Stimulated activated CD8-positive, alpha-beta memory T cell treated with anti-CD3 and anti-CD28 coated beads, Interleukin-12 subunit alpha, Interleukin-12 subunit beta, amount 100 ng/mL, for 4 hours (primary cell): ENCODE data around the gene TCF4.

Experiments used
- DNase-seq: peaks from one replicate; pipeline ENCODE4 v3.0.0-alpha.2; 2020; ENCODE audit warnings: low read depth

The TCF4 gene

GRCh38 chr18:55504808-55505207 lies 83.2 kb downstream of the TCF4 start:
- no peak for DNase-seq

- DNase-seq, result no peak
Observed at GRCh38 chr18:55503167-55503820, 84.7 kb downstream of the TCF4 start.

- DNase-seq, result no peak
Observed at GRCh38 chr18:55501982-55502710, 85.8 kb downstream of the TCF4 start.

- DNase-seq, result no peak
Observed at GRCh38 chr18:55501579-55501978, 86.4 kb downstream of the TCF4 start.

GRCh38 chr18:55500316-55501086 lies 87.5 kb downstream of the TCF4 start:
- no peak for DNase-seq

DNA sequence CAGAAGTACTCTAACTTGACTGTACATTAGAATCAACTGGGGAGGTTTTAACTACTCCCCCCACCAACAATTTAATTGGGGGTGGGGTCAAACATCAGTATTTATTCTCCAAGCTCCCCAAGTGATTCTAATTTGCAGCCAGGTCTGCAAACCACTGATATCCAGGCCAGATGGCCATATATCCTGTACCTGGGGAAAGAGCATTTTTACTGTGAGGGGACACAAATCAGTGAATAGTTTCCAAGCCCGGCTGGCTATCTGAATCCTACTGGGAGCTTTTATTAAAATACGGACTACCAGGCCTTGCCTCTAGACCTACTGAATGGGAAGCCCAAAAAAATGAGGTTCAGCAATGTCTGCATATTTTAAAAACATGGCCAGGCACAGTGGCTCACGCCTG lies 88.5 kb downstream of the TCF4 start:
- DNase-seq, result no peak

DNA sequence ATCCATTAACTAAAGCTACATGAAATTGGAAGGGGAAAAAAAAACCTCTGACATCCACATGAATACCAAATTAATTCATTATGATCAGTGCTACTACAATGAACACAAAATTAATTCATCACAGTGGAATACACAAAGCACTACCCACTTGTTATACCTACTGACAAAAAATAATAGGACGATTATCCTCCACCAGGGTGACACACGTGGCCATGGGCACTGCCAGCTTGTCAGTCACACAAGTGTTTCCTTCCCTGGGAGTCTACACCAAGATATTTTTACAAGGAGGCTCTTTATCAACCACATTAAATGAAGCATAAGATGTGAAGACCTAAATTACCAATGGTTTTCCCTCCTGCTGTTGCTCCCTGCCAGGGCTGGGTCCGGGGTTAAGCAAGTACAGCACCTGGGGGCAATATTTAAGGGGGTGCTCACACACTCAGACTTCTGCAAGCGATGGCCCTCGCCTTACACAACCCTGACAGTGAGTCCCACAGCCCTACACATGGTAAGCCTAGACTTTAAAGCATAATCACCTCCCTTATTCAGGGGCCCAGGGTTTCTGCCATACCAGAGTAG lies 90.1 kb downstream of the TCF4 start:
- DNase-seq, result no peak

GRCh38 chr18:55494899-55495298 lies 93.1 kb downstream of the TCF4 start:
- no peak for DNase-seq

DNA sequence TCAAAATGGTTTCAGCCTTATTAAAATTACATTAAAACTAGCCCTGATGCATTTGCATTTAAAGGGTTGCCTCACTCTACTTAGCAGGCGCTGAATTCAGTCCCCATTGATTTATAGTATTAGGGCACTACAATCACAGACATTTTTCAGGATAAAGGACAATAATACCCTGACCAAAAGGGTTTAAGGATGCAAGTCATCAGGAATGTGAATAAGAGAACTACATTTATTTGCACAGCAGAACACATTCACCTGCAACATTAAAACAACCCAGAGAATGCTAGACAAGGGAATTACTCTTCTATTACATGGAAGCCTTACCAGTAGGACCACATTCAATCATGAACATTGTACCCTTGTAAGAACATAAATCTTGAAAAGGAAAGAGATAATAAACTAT lies 93.6 kb downstream of the TCF4 start:
- no peak for DNase-seq

DNA sequence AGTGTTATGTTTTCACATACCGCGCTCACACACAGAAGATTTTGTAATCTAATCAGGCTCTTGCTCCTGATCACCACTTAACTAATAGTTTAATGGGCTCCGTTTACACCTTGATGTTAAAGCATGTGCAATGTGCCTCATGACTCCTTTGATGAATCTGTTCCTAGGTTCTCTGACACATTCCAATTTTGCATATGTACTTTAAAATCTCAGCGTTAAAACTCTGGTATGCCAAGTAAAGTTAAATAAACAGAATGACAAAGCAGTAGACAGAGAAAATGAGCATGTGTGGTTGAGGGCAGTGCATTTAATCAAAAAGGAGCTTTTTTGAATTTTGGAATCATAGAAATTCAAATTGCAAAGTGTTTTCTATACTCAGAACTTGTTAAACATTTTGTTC lies 96.4 kb downstream of the TCF4 start:
- DNase-seq, result no peak

DNA sequence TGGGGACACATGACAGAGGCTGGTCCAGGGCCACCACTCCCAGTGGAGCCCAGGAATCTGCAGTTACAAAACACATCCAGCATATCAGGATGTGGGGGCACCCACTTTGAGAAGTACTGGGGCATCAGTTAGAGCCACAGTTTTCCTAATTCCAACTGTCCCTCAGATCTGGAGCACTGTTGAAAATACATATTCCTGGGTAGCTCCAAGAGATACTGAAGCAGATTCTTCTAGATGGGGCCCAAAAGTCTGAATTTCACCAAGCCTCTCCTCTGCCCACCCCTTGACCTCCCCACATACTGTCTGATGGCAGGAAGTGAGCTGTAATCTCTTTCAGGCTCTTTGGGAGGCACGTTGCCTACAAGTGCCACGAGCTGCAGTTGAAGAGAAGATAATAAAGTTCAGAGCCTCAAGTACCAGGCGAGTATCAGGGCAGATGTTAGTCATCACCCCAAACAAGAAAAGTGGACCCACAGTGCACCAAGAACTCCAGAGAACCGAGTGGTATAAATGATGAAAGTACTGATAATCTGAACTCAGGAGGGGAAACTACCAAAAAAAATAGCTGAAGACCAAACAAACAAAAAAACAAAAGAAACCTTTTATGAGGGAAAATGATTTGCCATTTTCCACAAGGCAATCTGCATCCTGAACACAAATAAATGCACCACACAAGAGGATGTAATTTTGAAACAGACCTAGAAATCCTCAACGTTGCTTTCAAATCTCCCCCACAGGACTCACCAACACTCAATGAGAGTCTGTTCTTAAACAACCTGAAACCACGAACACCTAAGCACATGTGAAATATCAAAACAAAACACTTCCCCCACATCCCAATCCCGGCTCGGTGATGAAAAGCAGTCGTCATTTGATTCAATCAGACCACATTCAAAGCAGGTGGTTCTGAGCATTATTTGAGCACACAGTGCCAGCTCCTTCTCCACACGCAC lies 98.7 kb downstream of the TCF4 start:
- DNase-seq, result no peak

DNA sequence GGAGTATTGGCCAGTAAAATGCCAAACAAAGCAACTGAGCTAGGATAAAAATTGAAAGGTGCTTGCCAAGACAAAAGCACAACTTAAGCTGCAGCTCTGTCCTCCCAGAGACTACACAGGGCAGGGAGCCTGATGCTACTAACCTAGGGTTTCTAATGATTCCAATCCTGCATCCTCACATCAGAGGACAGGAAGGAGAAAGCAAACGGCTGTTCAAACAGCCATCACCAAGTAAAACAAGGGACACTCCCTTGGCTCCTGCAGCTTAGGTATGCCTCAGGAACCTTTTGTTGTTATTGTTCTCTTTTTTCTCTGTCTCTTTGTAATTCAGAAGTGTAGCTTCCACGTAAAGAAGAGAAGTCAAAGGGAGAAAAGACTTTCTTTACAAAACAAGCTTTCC lies 99.5 kb downstream of the TCF4 start:
- no peak for DNase-seq

DNA sequence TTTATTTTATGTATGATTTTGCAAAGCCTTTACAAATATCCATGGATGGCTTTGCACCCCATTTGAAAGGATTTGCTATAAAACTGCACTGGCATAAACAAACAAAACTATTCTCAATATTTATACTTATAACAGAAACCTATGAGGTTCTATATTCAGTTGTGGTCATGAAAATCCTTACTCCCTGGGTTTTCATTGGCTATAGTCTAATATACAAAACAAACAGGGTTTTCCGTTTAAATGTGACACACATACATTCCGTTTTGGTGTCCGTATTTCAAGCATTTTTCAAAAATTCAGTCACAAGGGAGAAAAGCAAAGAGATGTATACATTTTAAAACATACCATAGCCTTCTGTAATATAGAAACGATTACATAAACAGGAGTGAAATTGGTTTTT lies 100.0 kb downstream of the TCF4 start:
- no peak for DNase-seq

GRCh38 chr18:55486936-55487335 lies 101.1 kb downstream of the TCF4 start:
- no peak for DNase-seq

DNA sequence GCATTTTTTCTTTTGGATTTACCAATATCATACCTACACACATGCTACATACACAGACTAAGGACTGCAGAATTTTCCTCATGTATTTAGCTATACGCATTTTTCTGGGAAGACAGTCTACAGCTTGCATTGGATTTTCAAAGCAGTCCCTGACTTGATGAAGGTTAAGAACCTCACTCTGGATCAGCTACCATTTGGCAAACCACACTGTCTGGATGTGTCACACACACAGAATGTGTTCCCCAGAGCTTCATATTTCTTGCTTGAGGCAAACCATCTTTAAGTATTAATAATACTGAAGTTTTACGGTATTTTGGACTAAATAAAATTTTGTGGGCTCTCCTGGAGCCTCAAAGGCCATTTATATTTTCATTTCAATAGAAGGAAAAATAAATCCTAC lies 102.3 kb downstream of the TCF4 start:
- DNase-seq, result no peak

DNA sequence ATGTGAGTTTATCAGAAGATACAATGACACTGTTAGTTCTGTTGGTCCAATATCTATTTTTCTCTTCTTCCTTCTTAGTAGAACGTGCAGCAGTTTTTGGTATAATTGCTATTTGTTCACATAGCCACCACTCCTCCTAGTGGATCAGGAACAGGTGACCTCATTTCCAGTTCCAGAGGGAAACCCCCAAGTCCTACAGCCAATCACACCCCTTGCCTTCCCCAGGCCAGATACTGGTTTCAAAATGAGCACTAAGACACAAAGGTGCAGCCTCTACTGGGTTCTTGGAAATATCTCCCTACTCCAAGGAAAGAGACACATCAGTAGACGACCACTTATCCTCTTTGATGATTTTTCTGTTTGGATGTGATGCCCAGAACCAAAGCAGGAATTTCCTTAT lies 103.2 kb downstream of the TCF4 start:
- DNase-seq, result no peak

- DNase-seq, result no peak
Observed at GRCh38 chr18:55483266-55483871, 104.6 kb downstream of the TCF4 start.

- no peak for DNase-seq
Observed at GRCh38 chr18:55479656-55480420, 108.2 kb downstream of the TCF4 start.

DNA sequence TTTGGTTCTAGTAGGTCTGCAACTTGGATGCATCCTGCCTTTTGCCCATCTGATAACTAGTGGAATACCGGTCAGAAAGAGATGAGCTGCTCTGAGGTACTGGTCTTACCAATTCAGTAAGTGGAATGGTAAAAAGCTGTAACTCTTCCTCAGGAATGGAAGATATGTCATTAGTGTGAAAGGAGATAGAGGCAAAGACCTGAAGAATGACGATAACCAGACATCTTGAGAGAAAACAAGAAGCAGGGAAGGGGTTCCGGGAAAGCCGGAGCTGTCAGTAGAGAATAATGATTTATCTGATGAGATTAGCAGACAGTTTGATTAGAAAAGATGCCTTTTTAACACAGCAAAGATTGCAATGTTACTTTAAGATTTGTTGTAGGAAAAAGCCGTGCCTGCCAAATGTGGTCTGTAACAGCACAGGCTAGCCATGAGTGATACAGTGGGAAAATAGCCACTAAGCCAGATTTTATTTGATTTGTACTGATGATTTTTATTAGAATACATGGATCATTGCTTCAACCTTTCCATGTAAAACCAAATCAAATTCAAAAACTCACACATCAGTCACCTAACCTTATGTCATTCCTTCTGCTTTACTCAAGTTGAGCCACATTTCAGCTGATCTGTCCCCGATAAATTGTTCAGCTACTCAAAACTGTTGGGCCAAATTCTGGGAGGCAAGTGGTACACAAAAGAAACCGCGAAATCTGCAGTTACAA lies 110.0 kb downstream of the TCF4 start:
- DNase-seq, result no peak

- DNase-seq, result peak; percentile 1
Observed at GRCh38 chr18:55477499-55477859, 110.5 kb downstream of the TCF4 start.
